ENCODE results near the gene FAM83E.
A peak's percentile ranks its signal among the peaks of the same experiment; 100 is the strongest.

FAM83E gene

GRCh38 chr19:48628486-48629296 lies 13.8 kb upstream of the FAM83E start:
- DNase-seq (ENCODE audit: low spot score), result no peak

GRCh38 chr19:48627865-48628314 lies 13.0 kb upstream of the FAM83E start:
- no peak for DNase-seq (ENCODE audit: low spot score)

DNA sequence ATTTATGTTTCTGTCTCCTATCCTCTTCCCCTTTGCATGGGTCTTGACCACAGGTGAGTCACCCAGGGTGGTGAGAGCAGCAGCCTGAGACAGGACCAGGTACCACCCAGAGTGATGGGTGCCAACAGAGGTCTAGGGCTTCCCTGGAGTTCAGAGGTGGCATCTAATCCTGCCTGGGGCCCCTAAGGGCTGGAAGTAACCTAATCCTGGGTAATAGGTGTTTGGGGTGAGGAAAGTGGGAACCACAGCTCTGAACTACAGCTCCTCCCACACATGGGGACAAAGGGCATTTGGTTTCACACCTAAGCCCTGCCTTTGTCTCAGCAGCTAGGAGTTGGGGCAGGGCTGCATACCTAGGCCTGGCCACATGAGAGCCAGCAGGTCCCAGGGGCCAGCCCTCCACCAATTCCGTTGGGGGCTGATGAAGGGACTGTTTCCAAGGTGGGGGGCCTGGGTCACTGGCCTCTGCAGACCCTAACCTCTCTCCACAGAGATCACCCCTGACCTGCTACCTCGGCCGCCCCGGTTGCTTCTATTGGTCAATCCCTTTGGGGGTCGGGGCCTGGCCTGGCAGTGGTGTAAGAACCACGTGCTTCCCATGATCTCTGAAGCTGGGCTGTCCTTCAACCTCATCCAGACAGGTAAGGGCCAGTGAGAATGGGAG lies 12.5 kb upstream of the FAM83E start:
- no peak for DNase-seq (ENCODE audit: low spot score)

DNA sequence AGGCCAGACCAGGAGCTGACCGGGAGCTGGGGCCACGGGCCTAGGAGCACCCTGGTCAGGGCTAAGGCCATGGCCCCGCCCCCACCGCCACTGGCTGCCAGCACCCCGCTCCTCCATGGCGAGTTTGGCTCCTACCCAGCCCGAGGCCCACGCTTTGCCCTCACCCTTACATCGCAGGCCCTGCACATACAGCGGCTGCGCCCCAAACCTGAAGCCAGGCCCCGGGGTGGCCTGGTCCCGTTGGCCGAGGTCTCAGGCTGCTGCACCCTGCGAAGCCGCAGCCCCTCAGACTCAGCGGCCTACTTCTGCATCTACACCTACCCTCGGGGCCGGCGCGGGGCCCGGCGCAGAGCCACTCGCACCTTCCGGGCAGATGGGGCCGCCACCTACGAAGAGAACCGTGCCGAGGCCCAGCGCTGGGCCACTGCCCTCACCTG lies 11.0 kb upstream of the FAM83E start:
- no peak for DNase-seq (ENCODE audit: low spot score)

- DNase-seq (ENCODE audit: low spot score), result no peak
These were observed 10.2 kb upstream of the FAM83E start for GRCh38 chr19:48624791-48625723.

DNA sequence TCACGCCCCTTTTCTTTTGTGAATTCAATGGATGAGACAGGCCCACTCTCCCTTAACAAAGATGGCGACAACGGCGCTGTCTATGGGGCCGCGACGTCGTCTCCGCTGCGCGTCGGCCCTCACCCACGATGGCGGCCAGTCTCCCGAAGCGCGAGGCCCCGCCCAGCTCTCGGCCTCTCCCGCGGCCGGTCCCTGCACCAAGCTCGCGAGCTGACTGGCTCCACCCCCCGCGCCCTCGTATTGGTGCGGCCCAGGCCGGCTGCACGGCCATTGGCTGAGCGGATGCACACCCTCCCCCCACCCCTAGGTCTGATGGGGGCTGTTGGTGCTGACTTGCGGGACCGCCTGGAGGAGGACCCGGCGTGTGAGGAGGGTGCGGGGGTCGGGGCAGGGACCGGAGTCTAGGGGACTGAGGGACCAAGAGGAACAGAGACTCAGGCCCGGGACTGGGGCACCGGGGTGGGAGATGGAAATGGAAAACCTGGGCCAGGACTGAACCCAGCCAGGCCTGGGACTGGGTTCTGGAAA lies 9.3 kb upstream of the FAM83E start:
- DNase-seq (ENCODE audit: low spot score), result peak; percentile 99

GRCh38 chr19:48623556-48624066 lies 8.7 kb upstream of the FAM83E start:
- no peak for DNase-seq (ENCODE audit: low spot score)

DNA sequence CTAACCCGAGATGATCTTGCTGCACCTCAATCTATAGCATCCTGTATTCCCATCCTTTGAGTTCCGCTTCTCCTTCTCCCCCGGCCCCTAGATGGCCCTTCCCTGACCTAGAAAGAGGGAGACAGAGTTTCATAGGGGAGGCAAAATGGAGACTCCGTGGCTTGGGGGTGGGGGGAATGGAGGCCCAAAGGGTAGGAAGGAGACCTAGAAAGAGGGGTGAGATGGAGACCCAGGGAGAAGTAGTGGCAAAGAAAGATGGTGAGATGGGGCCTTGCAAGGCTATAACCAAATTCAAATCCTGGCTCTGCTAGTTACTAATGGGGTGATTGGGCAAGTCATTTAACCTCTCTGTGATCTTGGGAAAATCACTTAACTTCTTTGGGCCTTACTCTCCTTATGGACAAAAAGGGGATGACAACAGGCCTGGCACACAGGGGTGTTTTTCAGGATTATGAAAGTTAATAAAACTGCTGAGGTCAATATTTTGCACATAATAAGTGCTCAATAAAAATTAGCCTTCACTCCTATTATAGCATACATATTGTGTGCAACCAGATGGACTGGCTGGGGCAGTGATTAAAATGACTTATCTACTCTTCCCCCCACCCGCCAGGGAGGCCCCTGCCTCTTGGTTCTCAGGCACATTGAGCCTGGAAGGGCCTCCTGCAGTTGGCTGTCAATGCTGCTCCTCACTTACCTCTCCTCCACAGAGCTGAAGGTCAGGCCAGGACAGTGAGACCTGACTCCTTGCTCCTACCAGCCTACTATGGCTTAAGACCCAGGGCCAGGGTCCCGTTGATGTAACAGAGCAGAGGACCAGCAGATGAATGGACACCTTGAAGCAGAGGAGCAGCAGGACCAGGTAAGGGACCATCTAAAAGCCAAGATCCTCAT lies 5.1 kb upstream of the FAM83E start:
- no peak for DNase-seq (ENCODE audit: low spot score)

GRCh38 chr19:48618916-48619691 lies 4.2 kb upstream of the FAM83E start, which contains the start of the genes RPL18 and SPHK2:
RPL18 (minus strand) TSS chr19:48619178; CDS start chr19:48619143, 35 bp downstream.
SPHK2 (plus strand) TSS chr19:48619506; CDS start chr19:48620515, 1,009 bp downstream.
- peak; percentile 98 for DNase-seq (ENCODE audit: low spot score)

DNA sequence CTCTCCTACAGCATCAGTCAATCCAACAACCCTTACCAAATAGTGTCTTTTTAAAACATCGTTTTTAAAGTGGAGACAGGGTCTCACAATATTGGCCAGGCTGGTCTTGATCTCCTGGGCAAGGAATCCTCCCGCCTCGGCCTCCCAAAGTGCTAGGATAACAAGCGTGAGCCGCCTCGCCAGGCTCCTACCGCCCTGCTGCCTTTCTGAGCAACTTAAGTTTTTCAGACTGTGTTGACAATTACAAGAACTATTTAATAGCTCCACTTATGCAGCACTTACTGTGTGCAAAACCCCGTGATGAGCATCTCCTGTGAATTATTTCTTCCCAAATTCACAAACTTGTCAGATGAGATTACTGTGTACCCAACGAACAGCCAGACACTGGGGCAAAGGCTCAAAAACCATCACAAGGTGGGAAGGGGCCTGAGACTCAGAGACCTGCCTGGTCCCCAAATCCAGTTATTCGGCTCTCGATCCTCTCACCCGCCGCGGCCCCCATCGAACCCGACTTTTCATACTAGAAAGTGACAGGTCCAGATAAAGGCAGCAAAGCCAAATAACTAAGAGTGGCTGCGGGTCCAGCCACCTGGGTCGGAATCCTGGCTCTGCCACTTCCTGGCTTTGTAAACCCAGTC lies 3.5 kb upstream of the FAM83E start:
- no peak for DNase-seq (ENCODE audit: low spot score)

- DNase-seq (ENCODE audit: low spot score), result no peak
These were observed 2.5 kb upstream of the FAM83E start for GRCh38 chr19:48617146-48617937.

GRCh38 chr19:48616491-48617056 lies 1.7 kb upstream of the FAM83E start:
- DNase-seq (ENCODE audit: low spot score), result no peak

DNA sequence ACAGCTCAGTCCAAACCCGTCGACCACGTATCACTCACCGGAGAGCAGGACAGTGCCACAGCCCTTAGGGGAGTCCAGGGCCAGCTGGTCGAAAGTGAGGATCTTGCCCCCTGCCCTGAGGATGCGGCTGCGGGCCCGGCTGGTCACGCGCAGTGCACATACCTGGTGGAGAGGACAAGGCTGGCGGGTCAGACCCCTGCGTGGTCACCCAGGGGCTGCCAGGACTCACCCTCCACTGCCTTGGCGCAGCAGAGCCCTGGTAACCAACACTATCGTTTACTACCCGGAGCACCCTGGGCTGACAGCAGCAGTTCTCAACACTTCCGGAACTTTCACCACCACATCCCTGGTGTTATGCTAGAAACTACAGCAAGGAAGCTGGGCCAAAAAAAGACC lies 1.2 kb upstream of the FAM83E start:
- DNase-seq (ENCODE audit: low spot score), result no peak

GRCh38 chr19:48615231-48616040 lies 560 bp upstream of the FAM83E start:
- no peak for DNase-seq (ENCODE audit: low spot score)

DNA sequence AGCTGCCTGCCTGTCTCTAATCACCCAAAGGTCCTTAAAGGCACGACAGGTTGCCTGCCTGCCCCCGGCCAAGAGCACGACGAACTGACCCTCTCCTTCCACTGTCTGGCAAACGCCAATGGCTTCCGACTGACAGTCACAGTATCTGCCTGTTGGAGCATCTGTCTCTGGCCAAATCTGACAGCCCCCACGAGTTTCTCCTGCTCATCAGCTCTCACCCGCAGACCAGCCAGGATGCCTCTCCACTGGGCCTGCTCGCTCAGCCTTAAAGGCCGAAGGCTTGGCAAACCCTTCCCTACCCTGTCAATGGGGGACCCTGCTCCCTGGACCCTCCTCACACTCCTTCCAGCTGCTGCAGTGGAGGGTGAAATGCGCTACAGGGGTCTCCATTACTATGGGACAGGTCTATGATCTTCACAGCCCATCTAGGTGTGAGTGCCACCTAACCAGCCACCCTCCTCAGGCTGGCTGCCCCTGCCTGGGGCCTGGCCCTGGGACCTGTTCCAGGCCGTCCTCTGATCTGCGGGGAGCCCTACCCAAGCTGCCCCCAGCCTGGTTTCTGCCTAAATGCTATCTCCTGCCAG lies 932 bp downstream of the FAM83E start:
- no peak for DNase-seq (ENCODE audit: low spot score)

DNA sequence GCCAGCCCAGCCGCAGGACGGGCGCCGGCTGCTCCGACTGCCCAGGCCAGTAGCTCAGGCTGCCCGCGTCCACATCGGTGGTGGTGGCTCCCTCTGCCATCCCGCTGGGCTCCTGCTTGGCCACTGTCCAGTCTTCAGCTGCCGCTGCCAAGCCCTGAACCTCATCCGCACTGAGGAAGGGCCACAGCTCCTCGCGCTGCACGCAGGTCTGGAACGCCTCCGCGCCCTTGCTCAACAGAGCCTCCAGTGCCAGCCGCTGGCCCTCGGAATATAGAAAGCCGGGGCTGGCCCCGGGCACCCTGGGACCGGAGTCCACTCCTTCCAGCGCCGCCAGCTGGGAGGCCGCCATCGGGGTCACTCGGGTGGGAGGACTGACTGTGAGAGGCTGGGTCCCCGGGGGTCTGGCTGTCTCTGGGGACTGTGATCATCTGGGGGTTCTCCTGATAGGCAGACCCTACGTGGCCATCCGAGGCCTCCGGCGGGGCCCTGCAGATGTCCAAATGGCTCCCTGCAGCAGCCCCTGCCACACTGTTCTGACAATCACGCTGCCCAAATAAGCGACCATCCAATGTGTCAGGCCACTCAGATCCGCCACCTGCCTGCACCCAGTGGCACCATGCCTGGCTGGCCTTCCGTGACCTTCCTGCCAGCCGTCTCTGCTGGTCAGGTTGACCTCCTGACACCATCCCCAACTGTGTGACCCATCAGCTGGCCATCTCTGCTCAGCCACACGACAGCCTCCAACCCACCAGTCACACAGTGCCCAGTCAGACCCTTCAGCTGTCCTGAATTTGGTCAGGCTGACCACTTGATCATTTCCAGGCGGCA lies 1.6 kb downstream of the FAM83E start:
- no peak for DNase-seq (ENCODE audit: low spot score)
